ENCODE results near the gene RNF183.

RNF183 gene

GRCh38 chr9:113289091-113289490 lies 14.1 kb downstream of the RNF183 start:
- no peak for TF ChIP-seq CTCF (IDR thresholded peaks at IDR 0.05; ENCODE audit: low read depth, low read length, missing control alignments)
- DNase-seq (ENCODE audit: low read depth) = no peak
- H3K4me3 ChIP-seq (ENCODE audit: low read depth, low read length) = no peak overlapping the region
- in situ Hi-C loops (cut with HindIII; ENCODE audit: low sequenced_read_pairs) = loop anchor here (25.0 kb wide), 1 partner anchor 373 kb away; no protein-coding TSS in a partner anchor

GRCh38 chr9:113281356-113281755 lies 21.8 kb downstream of the RNF183 start:
- TF ChIP-seq CTCF (IDR thresholded peaks at IDR 0.05; ENCODE audit: low read depth, low read length, missing control alignments) = no peak
- in situ Hi-C loops (cut with HindIII; ENCODE audit: low sequenced_read_pairs) = loop anchor here (25.0 kb wide), 1 partner anchor 381 kb away; no protein-coding TSS in a partner anchor
- H3K4me3 ChIP-seq (ENCODE audit: low read depth, low read length) = no peak overlapping the region
- DNase-seq (ENCODE audit: low read depth) = no peak

- TF ChIP-seq CTCF (IDR thresholded peaks at IDR 0.05; ENCODE audit: low read depth, low read length, missing control alignments) = no peak
- no peak for DNase-seq (ENCODE audit: low read depth)
- no peak overlapping the region for H3K4me3 ChIP-seq (ENCODE audit: low read depth, low read length)
- in situ Hi-C loops (cut with HindIII; ENCODE audit: low sequenced_read_pairs) = loop anchor here (25.0 kb wide), 1 partner anchor 383 kb away; no protein-coding TSS in a partner anchor
Observed at GRCh38 chr9:113278840-113279239, 24.3 kb downstream of the RNF183 start.

GRCh38 chr9:113275157-113276131 lies 27.7 kb downstream of the RNF183 start, which contains the start of the genes CDC26 and PRPF4:
Gene CDC26 (minus strand): TSS chr9:113275572. CDS start chr9:113272507, 3,065 bp downstream.
Gene PRPF4 (plus strand): TSS chr9:113275658. CDS start chr9:113275744, 86 bp downstream.
- no peak for TF ChIP-seq CTCF (IDR thresholded peaks at IDR 0.05; ENCODE audit: low read depth, low read length, missing control alignments)
- peak within 1 kb of the TSS; percentile 95 for H3K4me3 ChIP-seq (ENCODE audit: low read depth, low read length)
- in situ Hi-C loops (cut with HindIII; ENCODE audit: low sequenced_read_pairs) = loop anchor here (25.0 kb wide), 1 partner anchor 387 kb away; no protein-coding TSS in a partner anchor
- peak; percentile 99 for DNase-seq (ENCODE audit: low read depth)

GRCh38 chr9:113274474-113275156 lies 28.6 kb downstream of the RNF183 start:
- DNase-seq (ENCODE audit: low read depth) = peak; percentile 20
- H3K4me3 ChIP-seq (ENCODE audit: low read depth, low read length) = peak overlapping the region; percentile 95
- TF ChIP-seq CTCF (IDR thresholded peaks at IDR 0.05; ENCODE audit: low read depth, low read length, missing control alignments) = peak; percentile 63
- in situ Hi-C loops (cut with HindIII; ENCODE audit: low sequenced_read_pairs) = loop anchor here (25.0 kb wide), 1 partner anchor 388 kb away; no protein-coding TSS in a partner anchor

- in situ Hi-C loops (cut with HindIII; ENCODE audit: low sequenced_read_pairs) = no loop called here
- TF ChIP-seq CTCF (IDR thresholded peaks at IDR 0.05; ENCODE audit: low read depth, low read length, missing control alignments) = no peak
- DNase-seq (ENCODE audit: low read depth) = no peak
- no peak overlapping the region for H3K4me3 ChIP-seq (ENCODE audit: low read depth, low read length)
Observed at GRCh38 chr9:113269871-113270270, 33.3 kb downstream of the RNF183 start.
